ENCODE measurements around the gene MGAT4A.

MGAT4A gene

DNA sequence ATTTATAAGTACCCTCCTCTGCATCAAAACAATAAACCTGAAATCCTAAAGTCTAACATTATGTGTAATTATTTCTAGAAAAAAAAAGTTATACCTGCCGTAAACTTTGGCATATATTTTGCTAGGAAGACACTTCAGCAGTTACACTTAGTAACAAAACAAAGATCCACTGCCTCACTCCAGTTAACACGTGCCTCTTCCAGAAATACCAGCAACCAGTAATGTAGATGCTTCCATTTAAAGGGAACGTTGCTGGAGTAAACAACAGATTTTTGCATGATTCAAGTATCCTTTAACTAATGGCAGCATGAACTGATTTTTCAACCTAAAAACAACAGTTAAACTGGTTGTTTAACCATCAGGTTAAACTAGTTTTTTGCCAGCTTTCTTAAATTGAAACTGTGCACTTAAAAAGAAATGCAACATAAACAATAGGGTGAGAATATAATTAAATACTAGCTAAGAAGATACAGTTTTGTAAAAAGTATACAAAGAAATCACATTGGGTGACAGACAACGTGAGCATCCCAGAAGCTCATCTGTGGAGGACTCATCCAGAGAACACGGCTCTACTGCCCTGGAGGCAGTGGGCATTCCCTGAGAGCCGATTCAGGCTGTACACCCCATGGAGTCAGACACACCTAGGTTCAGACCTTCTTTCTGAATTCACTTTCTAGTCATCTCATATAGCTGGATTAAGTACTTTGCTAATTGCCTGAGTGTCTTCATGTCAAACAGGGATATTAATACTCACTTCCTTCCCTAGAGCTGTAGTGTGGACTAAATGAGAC is 22.3 kb downstream of the MGAT4A start:
- Histone ChIP-seq H3K4me1 (ENCODE audit: control insufficient read depth in 2 of 2, insufficient read depth in 1 of 2, low read depth in 1 of 2, low read length in 2 of 2) (no peaks in the 10 kb centered on the region), H3K27me3 (ENCODE audit: control insufficient read depth in 3 of 3, insufficient read depth in 3 of 3, low read depth in 1 of 3, low read length in 3 of 3) (no peaks in the 10 kb centered on the region), H2BK5ac (ENCODE audit: low read length) (no peak overlapping the region), H4K91ac (ENCODE audit: low read depth, low read length, poor library complexity) (no peak overlapping the region), H3K9ac (ENCODE audit: low read depth, low read length, poor library complexity) (no peak overlapping the region), H3K36me3 (replicated peaks in 1 of 2; ENCODE audit: control insufficient read depth in 2 of 2, insufficient read depth in 2 of 2, low read length in 2 of 2) (no peaks in the 10 kb centered on the region), H3K23ac (ENCODE audit: low read depth, low read length, poor library complexity) (no peak overlapping the region), H3K9me3 (replicated peaks in 1 of 2; ENCODE audit: control insufficient read depth in 2 of 2, insufficient read depth in 1 of 2, low read depth in 1 of 2, low read length in 2 of 2) (no peaks in the 10 kb centered on the region), H2AK5ac (ENCODE audit: low read depth, low read length) (no peak overlapping the region), H3K27ac (replicated peaks; ENCODE audit: low read length) (no peak overlapping the region), H3K4ac (ENCODE audit: low read length) (no peak overlapping the region), H2BK12ac (ENCODE audit: low read length) (no peak overlapping the region), H2BK15ac (ENCODE audit: low read length) (no peak overlapping the region), H2AFZ (ENCODE audit: low read length) (no peak overlapping the region), H4K8ac (ENCODE audit: low read depth, low read length) (no peak overlapping the region), H3K14ac (ENCODE audit: low read length) (no peak overlapping the region), H2BK120ac (ENCODE audit: low read depth, low read length) (no peak overlapping the region), H3K79me1 (ENCODE audit: low read depth, low read length) (no peaks in the 10 kb centered on the region), H3K4me3 (ENCODE audit: low read length in 2 of 2) (no peak overlapping the region), H3K4me2 (ENCODE audit: insufficient read depth, low read length, poor library complexity, severe bottlenecking) (no peak overlapping the region), H3K18ac (ENCODE audit: low read length) (no peak overlapping the region)
- DNase-seq (ENCODE audit: low spot score), result no peak
- WGBS, 2 donors (ENCODE audit: extremely low coverage in 2 of 2, insufficient read length in 2 of 2, insufficient replicate concordance in 1 of 2), result no CpG with 5 or more reads among the region's 6 CpGs

DNA sequence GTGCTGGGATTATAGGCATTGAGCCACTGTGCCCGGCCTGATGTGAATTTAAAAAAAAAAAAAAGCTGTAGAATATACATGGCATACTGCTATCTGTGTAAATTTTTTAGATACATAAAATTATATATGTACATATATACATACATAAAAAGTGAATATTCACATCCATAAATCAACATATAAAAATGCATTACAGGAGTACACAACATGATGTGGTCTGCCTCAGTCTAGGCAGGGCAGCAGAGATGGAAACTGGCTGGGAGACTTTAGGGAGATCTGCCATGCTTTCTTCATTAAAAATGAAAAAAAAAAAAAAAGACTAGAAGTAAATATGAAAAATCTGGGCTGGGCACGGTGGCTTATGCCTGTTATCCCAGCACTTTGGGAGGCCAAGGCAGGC is 24.3 kb downstream of the MGAT4A start:
- no peaks in the 10 kb centered on the region for H3K9me3 ChIP-seq (replicated peaks in 1 of 2; ENCODE audit: control insufficient read depth in 2 of 2, insufficient read depth in 1 of 2, low read depth in 1 of 2, low read length in 2 of 2)
- no peak overlapping the region for H2BK12ac ChIP-seq (ENCODE audit: low read length)
- H3K79me1 ChIP-seq (ENCODE audit: low read depth, low read length), result no peaks in the 10 kb centered on the region
- no peak overlapping the region for H2AFZ ChIP-seq (ENCODE audit: low read length)
- H4K91ac ChIP-seq (ENCODE audit: low read depth, low read length, poor library complexity), result no peak overlapping the region
- no peak overlapping the region for H2BK15ac ChIP-seq (ENCODE audit: low read length)
- no peak overlapping the region for H3K4ac ChIP-seq (ENCODE audit: low read length)
- H3K14ac ChIP-seq (ENCODE audit: low read length), result no peak overlapping the region
- no peak overlapping the region for H2BK120ac ChIP-seq (ENCODE audit: low read depth, low read length)
- DNase-seq (ENCODE audit: low spot score), result no peak
- H3K23ac ChIP-seq (ENCODE audit: low read depth, low read length, poor library complexity), result no peak overlapping the region
- H3K27me3 ChIP-seq (ENCODE audit: control insufficient read depth in 3 of 3, insufficient read depth in 3 of 3, low read depth in 1 of 3, low read length in 3 of 3), result no peaks in the 10 kb centered on the region
- H2AK5ac ChIP-seq (ENCODE audit: low read depth, low read length), result no peak overlapping the region
- no peak overlapping the region for H3K4me2 ChIP-seq (ENCODE audit: insufficient read depth, low read length, poor library complexity, severe bottlenecking)
- H3K27ac ChIP-seq (replicated peaks; ENCODE audit: low read length), result no peak overlapping the region
- H3K18ac ChIP-seq (ENCODE audit: low read length), result no peak overlapping the region
- WGBS, 2 donors (ENCODE audit: extremely low coverage in 2 of 2, insufficient read length in 2 of 2, insufficient replicate concordance in 1 of 2), result no CpG with 5 or more reads among the region's 2 CpGs
- H3K4me3 ChIP-seq (ENCODE audit: low read length in 2 of 2), result no peak overlapping the region
- H2BK5ac ChIP-seq (ENCODE audit: low read length), result no peak overlapping the region
- no peak overlapping the region for H4K8ac ChIP-seq (ENCODE audit: low read depth, low read length)
- H3K9ac ChIP-seq (ENCODE audit: low read depth, low read length, poor library complexity), result no peak overlapping the region
- H3K4me1 ChIP-seq (ENCODE audit: control insufficient read depth in 2 of 2, insufficient read depth in 1 of 2, low read depth in 1 of 2, low read length in 2 of 2), result no peaks in the 10 kb centered on the region
- H3K36me3 ChIP-seq (replicated peaks in 1 of 2; ENCODE audit: control insufficient read depth in 2 of 2, insufficient read depth in 2 of 2, low read length in 2 of 2), result no peaks in the 10 kb centered on the region

GRCh38 chr2:98705333-98705617 is 25.7 kb downstream of the MGAT4A start:
- Histone ChIP-seq H4K91ac (ENCODE audit: low read depth, low read length, poor library complexity) (no peak overlapping the region), H3K79me1 (ENCODE audit: low read depth, low read length) (no peaks in the 10 kb centered on the region), H3K14ac (ENCODE audit: low read length) (no peak overlapping the region), H3K4me1 (ENCODE audit: control insufficient read depth in 2 of 2, insufficient read depth in 1 of 2, low read depth in 1 of 2, low read length in 2 of 2) (no peaks in the 10 kb centered on the region), H3K36me3 (replicated peaks in 1 of 2; ENCODE audit: control insufficient read depth in 2 of 2, insufficient read depth in 2 of 2, low read length in 2 of 2) (no peaks in the 10 kb centered on the region), H2BK15ac (ENCODE audit: low read length) (no peak overlapping the region), H2AFZ (ENCODE audit: low read length) (no peak overlapping the region), H3K23ac (ENCODE audit: low read depth, low read length, poor library complexity) (no peak overlapping the region), H3K9ac (ENCODE audit: low read depth, low read length, poor library complexity) (no peak overlapping the region), H2BK5ac (ENCODE audit: low read length) (no peak overlapping the region), H3K18ac (ENCODE audit: low read length) (no peak overlapping the region), H4K8ac (ENCODE audit: low read depth, low read length) (no peak overlapping the region), H2AK5ac (ENCODE audit: low read depth, low read length) (no peak overlapping the region), H3K4me3 (ENCODE audit: low read length in 2 of 2) (no peak overlapping the region), H3K4ac (ENCODE audit: low read length) (no peak overlapping the region), H3K27ac (replicated peaks; ENCODE audit: low read length) (no peak overlapping the region), H2BK120ac (ENCODE audit: low read depth, low read length) (no peak overlapping the region), H3K27me3 (ENCODE audit: control insufficient read depth in 3 of 3, insufficient read depth in 3 of 3, low read depth in 1 of 3, low read length in 3 of 3) (no peaks in the 10 kb centered on the region), H3K4me2 (ENCODE audit: insufficient read depth, low read length, poor library complexity, severe bottlenecking) (no peak overlapping the region), H2BK12ac (ENCODE audit: low read length) (no peak overlapping the region), H3K9me3 (replicated peaks in 1 of 2; ENCODE audit: control insufficient read depth in 2 of 2, insufficient read depth in 1 of 2, low read depth in 1 of 2, low read length in 2 of 2) (no peaks in the 10 kb centered on the region)
- no peak for DNase-seq (ENCODE audit: low spot score)
- WGBS, 2 donors (ENCODE audit: extremely low coverage in 2 of 2, insufficient read length in 2 of 2, insufficient replicate concordance in 1 of 2), result no CpG with 5 or more reads among the region's 3 CpGs

DNA sequence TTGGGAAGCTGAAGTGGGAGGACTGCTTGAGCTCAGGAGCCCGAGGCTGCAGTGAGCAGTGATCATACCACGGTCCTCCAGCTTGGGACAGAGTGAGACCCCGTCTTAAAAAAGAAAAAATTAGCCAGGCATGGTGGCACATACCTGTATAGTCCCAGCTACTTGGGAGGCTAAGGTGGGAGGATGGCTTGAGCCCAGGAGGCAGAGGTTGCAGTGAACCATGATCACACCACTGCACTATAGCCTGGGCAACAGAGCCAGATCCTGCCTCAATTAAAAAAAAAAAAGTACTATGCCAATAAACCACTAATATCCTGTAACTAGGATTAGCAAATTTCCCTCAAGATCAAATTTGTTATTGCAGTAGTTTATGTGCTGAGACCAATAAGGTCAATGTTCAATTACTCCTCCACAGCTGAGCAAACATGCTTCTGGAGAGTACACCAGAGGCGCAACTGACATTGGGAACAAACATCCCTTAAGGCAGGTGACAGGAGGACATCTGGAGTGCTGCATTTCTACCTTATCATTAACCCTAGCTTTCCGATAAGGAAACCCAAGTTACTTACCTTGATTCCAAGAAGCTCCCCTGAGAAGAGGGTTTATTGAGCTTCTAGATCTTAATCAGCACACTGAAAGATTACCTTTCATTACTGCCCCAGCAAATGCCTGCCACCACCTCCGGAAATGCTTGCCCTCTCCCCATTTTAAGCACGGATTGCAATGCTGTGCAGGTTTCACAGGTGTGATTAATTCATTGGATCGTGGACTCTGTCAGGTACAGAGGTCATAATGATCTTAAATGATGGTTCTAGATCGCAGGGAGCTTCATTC is 26.2 kb downstream of the MGAT4A start:
- Histone ChIP-seq H3K9me3 (replicated peaks in 1 of 2; ENCODE audit: control insufficient read depth in 2 of 2, insufficient read depth in 1 of 2, low read depth in 1 of 2, low read length in 2 of 2) (no peaks in the 10 kb centered on the region), H3K79me1 (ENCODE audit: low read depth, low read length) (no peaks in the 10 kb centered on the region), H3K23ac (ENCODE audit: low read depth, low read length, poor library complexity) (no peak overlapping the region), H4K8ac (ENCODE audit: low read depth, low read length) (no peak overlapping the region), H3K18ac (ENCODE audit: low read length) (no peak overlapping the region), H3K27me3 (ENCODE audit: control insufficient read depth in 3 of 3, insufficient read depth in 3 of 3, low read depth in 1 of 3, low read length in 3 of 3) (no peaks in the 10 kb centered on the region), H2BK5ac (ENCODE audit: low read length) (no peak overlapping the region), H3K9ac (ENCODE audit: low read depth, low read length, poor library complexity) (no peak overlapping the region), H4K91ac (ENCODE audit: low read depth, low read length, poor library complexity) (no peak overlapping the region), H2BK15ac (ENCODE audit: low read length) (no peak overlapping the region), H2BK120ac (ENCODE audit: low read depth, low read length) (no peak overlapping the region), H3K14ac (ENCODE audit: low read length) (no peak overlapping the region), H3K4ac (ENCODE audit: low read length) (no peak overlapping the region), H3K36me3 (replicated peaks in 1 of 2; ENCODE audit: control insufficient read depth in 2 of 2, insufficient read depth in 2 of 2, low read length in 2 of 2) (no peaks in the 10 kb centered on the region), H3K4me3 (ENCODE audit: low read length in 2 of 2) (no peak overlapping the region), H2BK12ac (ENCODE audit: low read length) (no peak overlapping the region), H2AK5ac (ENCODE audit: low read depth, low read length) (no peak overlapping the region), H3K4me2 (ENCODE audit: insufficient read depth, low read length, poor library complexity, severe bottlenecking) (no peak overlapping the region), H3K4me1 (ENCODE audit: control insufficient read depth in 2 of 2, insufficient read depth in 1 of 2, low read depth in 1 of 2, low read length in 2 of 2) (no peaks in the 10 kb centered on the region), H3K27ac (replicated peaks; ENCODE audit: low read length) (no peak overlapping the region), H2AFZ (ENCODE audit: low read length) (no peak overlapping the region)
- no CpG with 5 or more reads among the region's 9 CpGs for WGBS, 2 donors (ENCODE audit: extremely low coverage in 2 of 2, insufficient read length in 2 of 2, insufficient replicate concordance in 1 of 2)
- DNase-seq (ENCODE audit: low spot score), result no peak

Measured in neuronal stem cell (in vitro differentiated cells).